GM12801 (cell line): ENCODE data around the gene ST3GAL3.

ENCODE experiments used
- CTCF ChIP-seq: IDR thresholded peaks from one replicate; pipeline ENCODE4 v1.5.1; 2011; ENCODE audit warnings: control low read depth; ENCODE audit not compliant: insufficient read length; ENCODE audit errors: extremely low read depth

ST3GAL3 gene

GRCh38 chr1:43913666-43914360 is 206.5 kb downstream of the ST3GAL3 start:
- no peak for TF ChIP-seq CTCF

GRCh38 chr1:43914576-43915525 is 207.5 kb downstream of the ST3GAL3 start:
- no peak for TF ChIP-seq CTCF

- no peak for TF ChIP-seq CTCF
Observed at GRCh38 chr1:43919906-43920305, 212.6 kb downstream of the ST3GAL3 start.

GRCh38 chr1:43921022-43921421 is 213.7 kb downstream of the ST3GAL3 start:
- no peak for TF ChIP-seq CTCF

- no peak for TF ChIP-seq CTCF
Observed at GRCh38 chr1:43924516-43924915, 217.2 kb downstream of the ST3GAL3 start.

- TF ChIP-seq CTCF: no peak
Observed at GRCh38 chr1:43925846-43926245, 218.5 kb downstream of the ST3GAL3 start.

GRCh38 chr1:43930168-43930948 is 223.0 kb downstream of the ST3GAL3 start:
- no peak for TF ChIP-seq CTCF
